Neuron (in vitro differentiated cells): ENCODE measurements around the gene ANKRD33B.

ENCODE experiments used
- H2AFZ ChIP-seq: one replicate; pipeline ENCODE4 v1.6.1; 2013; ENCODE audit warnings: low read depth, mild to moderate bottlenecking, inconsistent platforms, low read length, moderate library complexity
- H3K27me3 ChIP-seq: one replicate; pipeline ENCODE4 v1.6.1; 2013; ENCODE audit warnings: low read length; ENCODE audit not compliant: insufficient read depth
- H3K36me3 ChIP-seq: one replicate; pipeline ENCODE4 v1.6.1; 2013; ENCODE audit warnings: low read length; ENCODE audit not compliant: insufficient read depth
- H3K4me1 ChIP-seq: one replicate; pipeline ENCODE4 v1.6.1; 2013; ENCODE audit warnings: low read length; ENCODE audit not compliant: insufficient read depth
- H3K4me3 ChIP-seq: 2 replicates; pipeline ENCODE4 v1.5.1; 2013; ENCODE audit warnings: mild to moderate bottlenecking, low read length, moderate library complexity
- H3K9me3 ChIP-seq: one replicate; pipeline ENCODE4 v1.6.1; 2013; ENCODE audit warnings: low read length

The ANKRD33B gene

DNA sequence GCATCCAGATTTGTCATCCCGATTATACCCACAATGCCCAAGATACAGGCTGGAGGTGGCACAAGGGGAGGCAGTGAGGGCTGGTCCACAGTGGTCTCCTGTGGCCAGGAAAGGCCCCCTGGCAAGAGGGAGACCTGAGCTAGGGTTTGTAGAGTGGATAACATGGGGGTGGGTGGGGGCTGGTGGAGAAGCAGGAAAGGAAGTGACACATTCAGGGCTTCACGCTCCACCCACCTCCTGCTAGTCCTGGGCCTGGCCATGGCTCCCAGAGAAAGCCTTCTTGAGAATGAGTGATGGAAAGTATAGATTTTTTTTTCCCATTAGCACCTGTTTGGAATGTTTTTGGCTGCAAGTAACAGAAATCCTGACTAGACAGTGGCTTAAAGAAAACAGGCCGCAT, 81.3 kb downstream of the ANKRD33B start:
- no peaks in the 10 kb centered on the region for H3K27me3 ChIP-seq
- H2AFZ ChIP-seq: no peak overlapping the region
- peaks cover 5% of the 10 kb centered on the region for H3K9me3 ChIP-seq
- no peaks in the 10 kb centered on the region for H3K36me3 ChIP-seq
- no peaks in the 10 kb centered on the region for H3K4me1 ChIP-seq
- H3K4me3 ChIP-seq: no peak overlapping the region

DNA sequence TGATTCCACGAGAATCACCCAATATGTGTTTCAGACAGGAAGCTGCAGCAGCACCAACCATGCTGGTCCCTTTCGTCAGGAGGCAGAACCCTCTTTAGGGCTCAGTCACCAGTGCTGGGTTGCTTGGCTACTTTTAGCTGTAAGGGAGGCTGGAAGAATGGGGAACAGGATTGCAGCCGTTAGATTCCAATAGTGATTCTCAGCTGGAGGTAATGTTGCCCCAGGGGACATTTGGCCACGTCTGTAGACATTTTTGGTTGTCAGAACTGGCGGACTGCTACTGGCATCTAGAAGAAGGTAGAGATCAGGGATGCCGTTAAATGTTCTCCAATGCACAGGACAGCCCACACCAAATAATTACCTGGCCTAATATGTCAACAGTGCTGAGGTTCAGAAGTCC, 81.8 kb downstream of the ANKRD33B start:
- Histone ChIP-seq H3K9me3 (peaks cover 4% of the 10 kb centered on the region), H3K4me1 (no peaks in the 10 kb centered on the region), H2AFZ (no peak overlapping the region), H3K4me3 (no peak overlapping the region), H3K27me3 (no peaks in the 10 kb centered on the region), H3K36me3 (peaks cover 4% of the 10 kb centered on the region)

DNA sequence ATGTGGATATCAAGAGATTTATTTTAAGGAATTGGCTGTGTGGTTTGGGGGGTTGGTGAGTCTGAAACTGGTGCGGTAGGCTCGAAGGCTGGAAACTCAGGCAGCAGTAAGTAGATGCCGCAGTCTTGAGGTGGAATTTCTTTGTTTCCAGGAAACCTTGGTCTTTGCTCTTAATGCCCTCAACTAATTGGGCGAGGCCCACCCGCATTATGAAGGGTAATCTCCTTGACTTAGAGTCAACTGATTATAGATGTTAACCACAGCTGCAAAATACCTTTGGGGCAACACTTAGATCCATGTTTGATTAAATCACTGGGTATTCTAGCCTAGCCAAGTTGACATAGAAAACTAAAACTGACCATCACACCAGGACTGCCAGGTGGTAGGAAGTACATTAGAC, 83.8 kb downstream of the ANKRD33B start:
- Histone ChIP-seq H2AFZ (no peak overlapping the region), H3K27me3 (no peaks in the 10 kb centered on the region), H3K4me3 (no peak overlapping the region), H3K4me1 (no peaks in the 10 kb centered on the region), H3K36me3 (peaks cover 10% of the 10 kb centered on the region), H3K9me3 (peaks cover 4% of the 10 kb centered on the region)

DNA sequence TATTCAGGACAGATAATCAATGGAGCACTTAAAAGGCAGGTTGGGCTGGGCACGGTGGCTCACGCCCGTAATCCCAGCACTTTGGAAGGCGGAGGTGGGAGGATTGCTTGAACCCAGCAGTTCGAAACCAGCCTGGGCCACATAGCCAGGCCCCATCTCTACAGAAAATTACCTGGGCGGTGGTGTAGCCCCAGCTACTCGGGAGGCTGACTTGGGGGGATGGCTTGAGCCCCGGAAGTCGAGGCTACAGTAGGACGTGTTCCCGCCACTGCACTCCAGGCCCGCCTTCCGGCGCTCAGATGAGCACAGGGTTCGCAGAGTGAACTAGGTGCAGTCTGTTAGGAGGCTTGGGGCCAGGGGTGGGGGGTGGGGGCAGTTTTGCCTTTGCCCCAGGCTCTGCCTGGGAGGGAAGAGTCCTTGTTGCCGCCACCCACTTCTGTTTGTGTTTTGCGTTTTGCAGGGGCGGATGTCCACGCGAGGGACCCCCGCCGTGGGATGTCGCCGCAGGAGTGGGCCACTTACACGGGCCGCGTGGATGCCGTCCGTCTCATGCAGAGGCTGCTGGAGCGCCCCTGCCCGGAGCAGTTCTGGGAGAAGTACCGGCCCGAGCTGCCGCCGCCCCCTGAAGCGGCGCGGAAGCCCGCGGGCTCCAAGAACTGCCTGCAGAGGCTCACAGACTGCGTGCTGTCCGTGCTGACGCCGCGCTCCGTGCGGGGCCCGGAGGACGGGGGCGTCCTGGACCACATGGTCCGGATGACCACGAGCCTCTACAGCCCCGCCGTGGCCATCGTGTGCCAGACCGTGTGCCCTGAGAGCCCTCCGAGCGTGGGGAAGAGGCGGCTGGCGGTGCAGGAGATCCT, 85.2 kb downstream of the ANKRD33B start:
- H3K27me3 ChIP-seq: no peaks in the 10 kb centered on the region
- no peaks in the 10 kb centered on the region for H3K4me1 ChIP-seq
- no peak overlapping the region for H3K4me3 ChIP-seq
- no peak overlapping the region for H2AFZ ChIP-seq
- peaks cover 10% of the 10 kb centered on the region for H3K36me3 ChIP-seq
- H3K9me3 ChIP-seq: peaks cover 4% of the 10 kb centered on the region

DNA sequence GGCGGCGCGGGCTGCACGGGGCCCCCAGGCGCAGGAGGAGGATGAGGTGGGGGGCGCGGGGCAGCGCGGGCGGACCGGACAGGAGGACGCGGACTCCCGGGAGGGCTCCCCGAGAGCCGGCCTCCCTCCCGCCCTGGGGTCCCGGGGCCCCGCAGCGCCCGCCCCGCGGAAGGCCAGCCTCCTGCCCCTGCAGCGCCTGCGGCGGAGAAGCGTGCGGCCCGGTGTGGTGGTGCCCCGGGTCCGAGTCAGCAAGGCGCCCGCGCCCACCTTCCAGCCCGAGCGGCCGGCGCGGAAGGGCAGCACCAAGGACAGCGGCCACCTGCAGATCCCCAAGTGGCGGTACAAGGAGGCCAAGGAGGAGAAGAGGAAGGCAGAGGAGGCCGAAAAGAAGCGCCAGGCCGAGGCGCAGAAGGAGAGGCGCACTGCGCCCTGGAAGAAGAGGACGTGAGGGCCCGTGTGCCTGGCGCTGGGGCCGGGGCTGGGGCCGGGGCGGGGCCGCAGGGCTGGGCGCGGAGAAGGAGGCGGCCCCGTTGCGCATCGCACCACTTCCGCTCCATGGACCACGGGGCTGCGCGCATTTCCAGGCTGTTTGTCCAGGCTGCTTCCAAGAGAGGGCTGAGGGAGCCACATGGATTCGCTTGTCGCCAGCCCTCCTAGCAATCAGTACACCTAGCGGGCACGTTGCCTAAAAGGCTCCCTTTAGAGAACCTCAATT, 86.0 kb downstream of the ANKRD33B start:
- H3K27me3 ChIP-seq: no peaks in the 10 kb centered on the region
- H3K4me1 ChIP-seq: no peaks in the 10 kb centered on the region
- no peak overlapping the region for H3K4me3 ChIP-seq
- H3K36me3 ChIP-seq: peaks cover 10% of the 10 kb centered on the region
- no peak overlapping the region for H2AFZ ChIP-seq
- peaks cover 4% of the 10 kb centered on the region for H3K9me3 ChIP-seq

DNA sequence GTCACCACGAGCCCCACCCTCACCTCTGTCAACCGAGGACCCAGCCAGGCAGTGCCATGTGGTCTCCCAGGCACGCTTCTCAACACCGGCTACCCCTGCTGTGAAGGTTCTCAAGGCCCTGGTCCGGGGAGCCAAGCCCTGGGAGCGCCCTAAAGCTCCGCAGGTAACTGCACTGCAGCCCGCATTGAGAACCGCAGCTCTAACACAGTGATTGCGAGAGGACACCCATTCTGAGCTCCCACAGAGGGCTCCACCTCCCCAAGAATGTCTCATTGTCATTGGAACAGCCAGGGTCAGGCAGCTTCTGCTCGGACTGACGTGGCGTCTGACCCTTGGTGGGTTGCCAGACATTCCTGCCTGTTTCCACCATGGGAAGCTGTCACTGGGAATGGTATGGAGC, 88.3 kb downstream of the ANKRD33B start:
- H3K9me3 ChIP-seq: peaks cover 4% of the 10 kb centered on the region
- no peak overlapping the region for H3K4me3 ChIP-seq
- H3K36me3 ChIP-seq: peaks cover 10% of the 10 kb centered on the region
- peaks cover 13% of the 10 kb centered on the region for H3K4me1 ChIP-seq
- H2AFZ ChIP-seq: no peak overlapping the region
- no peaks in the 10 kb centered on the region for H3K27me3 ChIP-seq

DNA sequence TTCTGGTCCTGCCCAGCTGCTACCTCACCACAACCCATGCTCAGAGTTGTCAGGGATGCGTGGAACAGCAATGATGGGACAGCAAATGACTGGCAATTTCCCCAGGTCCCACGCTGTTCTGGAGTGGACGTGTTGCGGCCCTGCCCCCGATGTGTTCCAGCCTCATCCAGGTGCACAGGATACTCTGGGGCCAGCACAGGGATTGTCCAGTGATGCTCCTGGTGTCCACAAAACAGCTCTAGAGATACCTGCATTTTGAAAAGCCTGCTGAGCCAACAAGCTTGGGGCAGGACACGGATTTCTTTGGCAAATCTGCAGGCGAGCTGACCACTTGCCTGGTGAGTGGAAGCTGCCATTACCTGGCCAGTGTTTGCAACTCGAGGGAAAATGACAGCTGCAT, 88.7 kb downstream of the ANKRD33B start:
- Histone ChIP-seq H3K36me3 (peaks cover 10% of the 10 kb centered on the region), H3K4me3 (no peak overlapping the region)

DNA sequence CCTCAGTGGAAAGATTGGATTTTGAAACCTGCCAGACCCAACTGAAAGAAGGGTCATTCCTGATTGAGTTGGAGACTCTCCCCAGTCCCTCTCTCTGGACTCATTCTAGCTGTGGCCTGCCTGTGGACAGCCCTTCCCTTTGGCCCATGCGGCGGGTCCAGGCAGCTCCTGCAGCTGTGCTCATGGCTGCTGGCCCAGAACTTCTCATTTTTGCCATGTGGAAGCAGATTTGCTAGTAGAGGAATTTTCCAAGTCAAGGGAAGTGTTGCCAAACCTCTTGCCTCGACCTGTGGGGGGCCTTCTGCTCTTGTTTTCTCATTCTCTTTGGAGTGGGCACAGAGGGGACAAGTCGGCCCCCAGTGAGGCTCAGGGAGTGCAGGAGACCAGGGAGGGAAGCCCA, 89.2 kb downstream of the ANKRD33B start:
- H3K4me1 ChIP-seq: peaks cover 13% of the 10 kb centered on the region
- no peak overlapping the region for H3K4me3 ChIP-seq
- H3K27me3 ChIP-seq: no peaks in the 10 kb centered on the region
- H2AFZ ChIP-seq: no peak overlapping the region
- H3K36me3 ChIP-seq: peaks cover 10% of the 10 kb centered on the region
- H3K9me3 ChIP-seq: peaks cover 4% of the 10 kb centered on the region

More for the DNA sequence above, 88.7 kb downstream of the ANKRD33B start:
- H3K9me3 ChIP-seq: peaks cover 4% of the 10 kb centered on the region
- H3K4me1 ChIP-seq: peaks cover 13% of the 10 kb centered on the region
- H2AFZ ChIP-seq: no peak overlapping the region
- H3K27me3 ChIP-seq: no peaks in the 10 kb centered on the region

DNA sequence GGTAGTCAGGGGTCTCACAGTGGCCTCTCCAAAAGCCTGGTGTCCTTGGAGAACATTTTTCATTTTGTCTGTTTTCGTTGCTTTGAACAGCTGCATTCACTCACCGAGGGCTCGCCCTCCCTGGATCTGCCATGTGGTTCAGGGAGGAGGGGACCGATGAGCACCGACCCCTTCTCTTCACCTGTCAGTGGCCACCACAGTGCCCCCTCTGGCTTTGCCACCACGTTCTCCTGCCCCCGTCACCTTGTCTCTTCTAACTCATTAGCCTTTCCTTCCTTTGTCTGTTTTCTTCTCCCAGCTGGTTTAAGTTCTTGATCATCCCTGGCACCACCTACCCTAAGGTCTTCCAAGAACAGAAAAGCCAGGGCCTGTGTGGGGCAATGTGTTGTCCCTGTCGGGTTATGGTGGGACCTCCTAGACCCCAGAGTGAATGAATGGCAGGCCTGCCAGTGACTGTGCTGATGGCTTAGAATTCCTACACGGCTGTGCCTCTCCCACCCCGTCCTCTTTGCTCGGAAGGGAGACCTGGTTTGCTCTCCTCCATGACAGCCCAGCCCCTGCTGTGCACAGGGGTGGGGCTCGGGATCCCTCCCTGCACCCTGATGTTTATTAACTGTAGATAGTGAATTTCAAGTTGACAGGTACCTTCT, 90.0 kb downstream of the ANKRD33B start:
- H3K4me3 ChIP-seq: no peak overlapping the region
- peaks cover 4% of the 10 kb centered on the region for H3K9me3 ChIP-seq
- H3K4me1 ChIP-seq: peaks cover 13% of the 10 kb centered on the region
- peaks cover 10% of the 10 kb centered on the region for H3K36me3 ChIP-seq
- no peaks in the 10 kb centered on the region for H3K27me3 ChIP-seq
- H2AFZ ChIP-seq: no peak overlapping the region

DNA sequence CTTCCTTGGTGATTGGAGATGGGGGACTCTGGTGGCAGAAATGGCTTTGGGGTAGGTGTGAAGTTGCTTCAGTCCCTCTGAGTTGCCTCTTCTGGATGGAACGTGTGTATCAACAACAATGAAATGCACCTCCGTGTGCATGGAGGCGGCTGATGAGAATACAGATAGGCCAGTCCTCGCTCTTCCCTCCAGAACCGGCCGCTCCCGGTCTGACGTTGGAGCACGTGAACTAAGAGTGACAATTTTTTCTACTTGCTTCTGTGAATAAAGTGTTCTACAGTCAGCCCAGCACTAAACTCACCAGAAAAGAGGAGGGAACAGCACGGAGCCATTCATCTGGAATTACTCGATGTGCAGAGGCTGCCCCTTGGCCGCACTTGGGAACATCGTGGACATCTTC, 90.7 kb downstream of the ANKRD33B start:
- H3K9me3 ChIP-seq: peaks cover 2% of the 10 kb centered on the region
- no peaks in the 10 kb centered on the region for H3K27me3 ChIP-seq
- no peak overlapping the region for H3K4me3 ChIP-seq
- no peak overlapping the region for H2AFZ ChIP-seq
- peaks cover 10% of the 10 kb centered on the region for H3K36me3 ChIP-seq
- peaks cover 13% of the 10 kb centered on the region for H3K4me1 ChIP-seq

DNA sequence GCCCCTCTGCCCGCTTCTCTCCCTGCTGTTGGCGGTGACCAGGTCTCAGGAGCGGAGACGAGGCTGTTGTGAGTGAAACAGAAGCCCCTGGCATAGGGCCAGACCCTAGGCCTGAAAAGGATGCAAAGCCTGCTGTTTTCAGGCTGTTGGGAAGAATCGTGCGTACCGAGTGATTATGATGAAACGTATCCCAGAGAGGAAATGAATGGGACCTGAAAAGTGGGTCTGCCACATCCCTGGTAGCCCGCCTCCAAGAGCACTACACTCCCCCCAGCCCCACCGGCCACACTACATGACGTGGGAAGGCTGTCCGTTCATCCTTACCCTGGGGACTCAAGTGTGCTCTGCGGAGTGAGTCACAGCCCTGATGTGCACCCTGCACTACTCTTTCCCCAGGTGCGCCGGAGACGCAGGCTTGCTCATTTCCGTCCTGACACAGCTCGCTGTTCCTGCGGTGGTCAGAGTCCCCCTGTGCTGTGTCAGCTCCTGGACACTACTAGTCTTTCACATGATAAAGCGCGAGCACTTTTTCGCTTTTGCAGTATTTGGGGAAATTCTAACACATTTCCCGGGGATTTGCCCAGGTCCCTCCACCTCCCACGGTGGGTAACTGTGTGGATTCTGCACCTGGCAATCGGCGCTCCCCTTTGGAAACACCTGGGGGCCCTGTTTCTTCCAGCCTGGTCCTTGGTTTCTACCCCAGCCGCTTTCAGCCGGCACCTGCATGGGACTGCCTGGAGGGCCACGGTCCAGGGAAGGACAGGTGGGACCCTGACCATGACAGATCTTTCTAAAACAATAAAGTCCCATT, 91.5 kb downstream of the ANKRD33B start:
- peaks cover 2% of the 10 kb centered on the region for H3K9me3 ChIP-seq
- no peak overlapping the region for H3K4me3 ChIP-seq
- peaks cover 8% of the 10 kb centered on the region for H3K36me3 ChIP-seq
- H2AFZ ChIP-seq: no peak overlapping the region
- no peaks in the 10 kb centered on the region for H3K27me3 ChIP-seq
- H3K4me1 ChIP-seq: peaks cover 13% of the 10 kb centered on the region

DNA sequence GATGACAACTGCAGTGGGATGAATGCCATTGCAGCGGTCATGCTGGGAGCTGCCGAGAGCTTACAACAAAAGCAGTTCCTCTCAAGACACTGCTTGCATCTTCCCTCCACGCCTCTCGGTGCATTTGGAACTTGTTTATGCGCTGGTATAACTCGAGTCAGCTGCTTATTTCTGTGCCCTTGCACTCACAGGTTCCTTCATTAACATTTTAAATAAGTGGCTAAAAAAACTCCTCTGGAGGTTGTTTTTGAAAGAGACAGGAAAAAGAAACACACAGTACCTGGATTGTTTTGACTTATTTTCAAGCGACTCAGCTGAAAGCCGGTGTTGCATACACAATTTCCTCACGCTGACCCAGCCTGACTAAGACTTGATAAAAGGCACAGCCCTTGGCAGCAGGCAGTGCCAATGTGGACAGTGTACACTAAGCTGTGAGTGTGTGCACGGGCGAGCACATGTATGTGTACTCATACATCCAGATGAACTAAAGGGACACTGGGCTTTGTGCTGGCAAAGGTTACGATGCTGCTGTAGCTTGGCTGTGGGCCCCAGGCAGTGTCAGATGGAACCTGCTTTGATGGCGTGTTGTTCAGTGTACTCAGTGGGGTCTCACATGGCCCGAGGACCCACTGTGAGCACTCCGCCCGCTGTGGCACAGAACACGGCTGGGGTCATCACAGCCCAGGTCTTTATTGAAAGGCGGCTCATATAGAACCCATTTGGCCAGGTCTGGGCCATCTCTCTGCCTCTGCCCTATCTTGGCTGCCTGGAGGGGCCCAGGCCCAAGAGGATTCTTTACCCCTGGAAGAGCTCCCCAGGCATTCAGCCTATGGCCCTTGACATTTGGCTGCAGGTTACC, 92.3 kb downstream of the ANKRD33B start:
- peaks cover 6% of the 10 kb centered on the region for H3K36me3 ChIP-seq
- no peak overlapping the region for H2AFZ ChIP-seq
- no peaks in the 10 kb centered on the region for H3K27me3 ChIP-seq
- H3K9me3 ChIP-seq: peaks cover 2% of the 10 kb centered on the region
- no peak overlapping the region for H3K4me3 ChIP-seq
- peaks cover 13% of the 10 kb centered on the region for H3K4me1 ChIP-seq
